ENCODE measurements around the gene GOLGA1.

GOLGA1 gene

DNA sequence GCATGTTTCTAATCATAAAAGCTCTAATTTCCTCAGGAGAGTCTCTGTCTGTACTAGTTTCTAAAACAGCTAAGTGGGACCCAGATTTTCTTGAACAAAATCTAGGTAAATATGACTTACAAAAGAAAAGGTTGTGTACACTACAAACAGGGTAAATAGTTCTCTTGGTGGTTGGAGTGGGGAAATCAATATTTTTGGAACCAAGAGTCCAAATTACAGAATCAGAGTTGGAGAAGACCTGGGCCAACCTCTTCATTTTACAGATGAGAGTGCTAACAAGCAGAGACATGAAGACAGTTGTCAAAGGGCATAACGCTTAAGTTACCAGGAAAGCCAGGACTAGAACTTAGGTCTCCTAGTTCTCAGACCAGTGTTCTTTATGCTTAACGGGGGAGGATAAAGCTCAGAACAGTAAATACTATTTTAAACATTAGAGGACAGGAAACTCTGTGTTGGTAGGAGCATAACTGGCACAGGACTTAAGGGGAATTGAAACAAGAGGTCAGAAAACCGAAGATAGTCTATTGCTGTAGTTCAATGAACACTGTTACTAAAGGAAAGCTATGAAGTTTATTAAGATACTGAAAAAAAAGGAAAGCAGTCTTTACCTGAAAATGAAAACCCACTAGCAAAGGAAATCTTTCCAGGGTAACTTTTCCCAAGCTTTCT is 9.3 kb upstream of the GOLGA1 start:
- TF ChIP-seq, protein P1, sequence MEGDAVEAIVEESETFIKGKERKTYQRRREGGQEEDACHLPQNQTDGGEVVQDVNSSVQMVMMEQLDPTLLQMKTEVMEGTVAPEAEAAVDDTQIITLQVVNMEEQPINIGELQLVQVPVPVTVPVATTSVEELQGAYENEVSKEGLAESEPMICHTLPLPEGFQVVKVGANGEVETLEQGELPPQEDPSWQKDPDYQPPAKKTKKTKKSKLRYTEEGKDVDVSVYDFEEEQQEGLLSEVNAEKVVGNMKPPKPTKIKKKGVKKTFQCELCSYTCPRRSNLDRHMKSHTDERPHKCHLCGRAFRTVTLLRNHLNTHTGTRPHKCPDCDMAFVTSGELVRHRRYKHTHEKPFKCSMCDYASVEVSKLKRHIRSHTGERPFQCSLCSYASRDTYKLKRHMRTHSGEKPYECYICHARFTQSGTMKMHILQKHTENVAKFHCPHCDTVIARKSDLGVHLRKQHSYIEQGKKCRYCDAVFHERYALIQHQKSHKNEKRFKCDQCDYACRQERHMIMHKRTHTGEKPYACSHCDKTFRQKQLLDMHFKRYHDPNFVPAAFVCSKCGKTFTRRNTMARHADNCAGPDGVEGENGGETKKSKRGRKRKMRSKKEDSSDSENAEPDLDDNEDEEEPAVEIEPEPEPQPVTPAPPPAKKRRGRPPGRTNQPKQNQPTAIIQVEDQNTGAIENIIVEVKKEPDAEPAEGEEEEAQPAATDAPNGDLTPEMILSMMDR (conservative IDR thresholded peaks at IDR 0.05; ENCODE audit: low read depth, low read length) = no peak
- Histone ChIP-seq H4K20me1 (ENCODE audit: insufficient read depth) (no peaks in the 10 kb centered on the region), H3K4me1 (ENCODE audit: low read depth, poor library complexity, severe bottlenecking) (no peaks in the 10 kb centered on the region), H3K4me2 (no peak overlapping the region), H3K27ac (no peak overlapping the region), H3K36me3 (ENCODE audit: insufficient read depth) (no peaks in the 10 kb centered on the region), H3K27me3 (ENCODE audit: insufficient read depth, low read depth) (no peaks in the 10 kb centered on the region), H3K9ac (no peak overlapping the region), H3K79me2 (ENCODE audit: insufficient read depth, low read depth) (no peaks in the 10 kb centered on the region), H3K4me3 (IDR thresholded peaks at IDR 0.05; ENCODE audit: insufficient read depth, low read depth, low read length) (no peak overlapping the region), H2AFZ (ENCODE audit: low read depth) (no peak overlapping the region)

DNA sequence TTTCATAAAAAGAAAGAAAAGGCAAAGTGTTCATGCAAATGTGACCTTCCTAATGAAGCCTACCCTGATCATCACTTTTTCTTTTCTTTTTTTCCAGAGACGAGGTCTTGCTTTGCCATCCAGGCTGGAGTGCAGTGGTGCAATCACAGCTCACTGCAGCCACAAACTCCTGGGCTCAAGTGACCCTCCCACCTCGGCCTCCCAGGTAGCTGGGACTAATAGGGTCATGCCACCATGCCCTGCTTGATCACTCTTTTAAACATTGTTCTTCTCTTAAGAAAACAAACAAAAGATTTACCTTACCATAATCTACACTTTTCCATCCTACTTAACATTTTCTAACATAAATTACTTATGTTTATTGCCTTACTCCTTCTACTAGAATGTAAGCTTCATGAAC is 8.5 kb upstream of the GOLGA1 start:
- H3K4me2 ChIP-seq = no peak overlapping the region
- no peaks in the 10 kb centered on the region for H3K79me2 ChIP-seq (ENCODE audit: insufficient read depth, low read depth)
- H3K4me1 ChIP-seq (ENCODE audit: low read depth, poor library complexity, severe bottlenecking) = no peaks in the 10 kb centered on the region
- H3K9ac ChIP-seq = no peak overlapping the region
- H4K20me1 ChIP-seq (ENCODE audit: insufficient read depth) = no peaks in the 10 kb centered on the region
- TF ChIP-seq, protein P1 (conservative IDR thresholded peaks at IDR 0.05; ENCODE audit: low read depth, low read length) = no peak
- no peaks in the 10 kb centered on the region for H3K36me3 ChIP-seq (ENCODE audit: insufficient read depth)
- H2AFZ ChIP-seq (ENCODE audit: low read depth) = no peak overlapping the region
- H3K27ac ChIP-seq = no peak overlapping the region
- no peaks in the 10 kb centered on the region for H3K27me3 ChIP-seq (ENCODE audit: insufficient read depth, low read depth)
- H3K4me3 ChIP-seq (IDR thresholded peaks at IDR 0.05; ENCODE audit: insufficient read depth, low read depth, low read length) = no peak overlapping the region

DNA sequence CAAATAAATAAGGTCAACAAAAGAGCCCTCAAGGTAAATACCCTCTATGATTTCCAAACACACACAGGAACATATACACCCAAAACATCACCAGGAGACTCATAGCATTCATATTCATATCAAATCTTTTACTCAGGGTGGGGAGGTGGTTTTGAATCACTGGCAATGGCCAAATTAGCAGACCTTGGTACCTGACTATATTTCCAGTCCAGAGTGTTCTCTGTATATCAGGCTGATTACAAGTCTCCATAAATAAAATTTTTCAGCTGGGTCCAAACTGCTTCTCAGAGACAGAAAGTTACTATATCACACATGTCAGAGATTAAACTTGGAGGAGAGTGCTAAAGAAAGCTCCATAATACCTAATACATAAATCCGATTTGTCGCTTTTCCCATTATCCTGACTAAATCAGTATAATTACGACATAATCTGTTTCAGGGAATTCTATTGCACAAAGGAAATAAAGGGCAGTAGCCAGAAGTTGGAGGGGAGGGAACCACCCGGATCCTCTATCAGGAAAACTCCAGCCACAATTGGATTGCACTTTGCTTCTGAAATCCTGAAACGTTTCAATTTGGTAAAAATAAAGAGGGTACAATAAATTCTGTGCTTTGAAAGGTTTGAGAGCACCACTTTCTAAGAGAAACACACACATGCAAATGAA is 7.0 kb upstream of the GOLGA1 start:
- TF ChIP-seq, protein P1 (conservative IDR thresholded peaks at IDR 0.05; ENCODE audit: low read depth, low read length) = no peak
- Histone ChIP-seq H3K9ac (no peak overlapping the region), H4K20me1 (ENCODE audit: insufficient read depth) (no peaks in the 10 kb centered on the region)

DNA sequence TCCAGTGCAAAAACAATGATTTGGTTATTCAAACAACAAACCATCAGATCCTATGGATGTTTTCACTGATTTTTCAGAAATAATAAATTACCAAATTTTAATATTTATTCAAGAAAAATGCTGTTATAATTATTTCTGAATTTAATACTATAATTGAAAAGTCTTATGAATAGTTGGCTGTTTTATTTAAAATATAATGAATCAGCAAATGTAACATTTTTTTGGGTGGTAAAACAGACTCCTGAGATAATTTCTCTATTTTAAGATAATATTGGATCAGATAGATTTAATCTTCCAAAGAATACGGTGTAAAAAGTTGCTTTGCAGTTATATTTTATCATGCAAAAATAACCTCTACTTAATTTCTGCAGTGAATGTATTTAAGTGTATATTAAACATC is 5.3 kb upstream of the GOLGA1 start:
- no peaks in the 10 kb centered on the region for H3K27me3 ChIP-seq (ENCODE audit: insufficient read depth, low read depth)
- no peaks in the 10 kb centered on the region for H4K20me1 ChIP-seq (ENCODE audit: insufficient read depth)
- no peak overlapping the region for H3K4me2 ChIP-seq
- H3K4me3 ChIP-seq (IDR thresholded peaks at IDR 0.05; ENCODE audit: insufficient read depth, low read depth, low read length) = no peak overlapping the region
- no peak overlapping the region for H3K27ac ChIP-seq
- no peaks in the 10 kb centered on the region for H3K79me2 ChIP-seq (ENCODE audit: insufficient read depth, low read depth)
- H2AFZ ChIP-seq (ENCODE audit: low read depth) = no peak overlapping the region
- no peaks in the 10 kb centered on the region for H3K36me3 ChIP-seq (ENCODE audit: insufficient read depth)
- no peak overlapping the region for H3K9ac ChIP-seq
- TF ChIP-seq, protein P1 (conservative IDR thresholded peaks at IDR 0.05; ENCODE audit: low read depth, low read length) = no peak
- peaks cover 11% of the 10 kb centered on the region for H3K4me1 ChIP-seq (ENCODE audit: low read depth, poor library complexity, severe bottlenecking)

More for the DNA sequence above, 7.0 kb upstream of the GOLGA1 start:
- Histone ChIP-seq H3K36me3 (ENCODE audit: insufficient read depth) (no peaks in the 10 kb centered on the region), H3K4me2 (no peak overlapping the region), H3K27ac (no peak overlapping the region), H3K4me1 (ENCODE audit: low read depth, poor library complexity, severe bottlenecking) (peaks cover 5% of the 10 kb centered on the region), H3K4me3 (IDR thresholded peaks at IDR 0.05; ENCODE audit: insufficient read depth, low read depth, low read length) (no peak overlapping the region), H3K27me3 (ENCODE audit: insufficient read depth, low read depth) (no peaks in the 10 kb centered on the region), H2AFZ (ENCODE audit: low read depth) (no peak overlapping the region), H3K79me2 (ENCODE audit: insufficient read depth, low read depth) (no peaks in the 10 kb centered on the region)
